ENCODE measurements around the gene ORAI3. TPM values are rescaled to one million over a fixed set of nuclear protein-coding genes. Genes with fewer than 3 reads are reported as not detected.

Gene ORAI3
- total RNA-seq, 3 donors from 2014 or later, result 20.0 to 40.5 (median 25.9) TPM

DNA sequence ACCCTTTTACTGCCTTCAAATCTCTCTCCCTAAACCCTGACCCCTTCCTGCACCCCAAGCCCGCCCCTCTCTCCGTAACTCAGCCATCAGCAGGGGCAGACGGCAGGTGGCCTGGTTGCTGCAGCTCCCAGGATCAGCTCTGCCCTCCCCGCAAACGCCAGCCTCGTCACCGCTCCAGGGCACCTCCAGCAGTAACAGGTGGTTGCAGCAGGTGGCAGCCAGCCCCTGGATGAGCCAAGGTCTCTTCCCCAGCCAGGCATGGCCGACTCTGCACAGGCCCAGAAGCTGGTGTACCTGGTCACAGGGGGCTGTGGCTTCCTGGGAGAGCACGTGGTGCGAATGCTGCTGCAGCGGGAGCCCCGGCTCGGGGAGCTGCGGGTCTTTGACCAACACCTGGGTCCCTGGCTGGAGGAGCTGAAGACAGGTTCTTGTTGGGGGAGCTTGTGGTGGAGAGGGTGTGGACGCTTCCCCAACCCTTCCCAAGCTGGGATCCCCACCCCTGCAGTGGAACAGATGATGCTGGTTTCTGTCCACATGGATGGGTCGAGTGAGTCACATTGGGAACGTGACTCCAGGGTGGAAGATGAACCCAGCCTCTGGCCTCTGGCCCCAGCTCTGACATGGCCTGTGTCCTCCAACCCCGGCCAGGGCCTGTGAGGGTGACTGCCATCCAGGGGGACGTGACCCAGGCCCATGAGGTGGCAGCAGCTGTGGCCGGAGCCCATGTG, 36.7 kb downstream of the ORAI3 start:
- intact Hi-C loops (cut with DNase I; ENCODE audit: low total_unique reads), result no loop called here
- peaks cover 4% of the 10 kb centered on the region for H3K36me3 ChIP-seq
- H3K27ac ChIP-seq, result peak overlapping the region; percentile 52 to 89
- H3K27me3 ChIP-seq, result no peaks in the 10 kb centered on the region
- peak overlapping the region; percentile 50 to 66 (median 56) for H3K4me3 ChIP-seq
- TF ChIP-seq, protein P1, sequence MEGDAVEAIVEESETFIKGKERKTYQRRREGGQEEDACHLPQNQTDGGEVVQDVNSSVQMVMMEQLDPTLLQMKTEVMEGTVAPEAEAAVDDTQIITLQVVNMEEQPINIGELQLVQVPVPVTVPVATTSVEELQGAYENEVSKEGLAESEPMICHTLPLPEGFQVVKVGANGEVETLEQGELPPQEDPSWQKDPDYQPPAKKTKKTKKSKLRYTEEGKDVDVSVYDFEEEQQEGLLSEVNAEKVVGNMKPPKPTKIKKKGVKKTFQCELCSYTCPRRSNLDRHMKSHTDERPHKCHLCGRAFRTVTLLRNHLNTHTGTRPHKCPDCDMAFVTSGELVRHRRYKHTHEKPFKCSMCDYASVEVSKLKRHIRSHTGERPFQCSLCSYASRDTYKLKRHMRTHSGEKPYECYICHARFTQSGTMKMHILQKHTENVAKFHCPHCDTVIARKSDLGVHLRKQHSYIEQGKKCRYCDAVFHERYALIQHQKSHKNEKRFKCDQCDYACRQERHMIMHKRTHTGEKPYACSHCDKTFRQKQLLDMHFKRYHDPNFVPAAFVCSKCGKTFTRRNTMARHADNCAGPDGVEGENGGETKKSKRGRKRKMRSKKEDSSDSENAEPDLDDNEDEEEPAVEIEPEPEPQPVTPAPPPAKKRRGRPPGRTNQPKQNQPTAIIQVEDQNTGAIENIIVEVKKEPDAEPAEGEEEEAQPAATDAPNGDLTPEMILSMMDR (IDR thresholded peaks at IDR 0.05), result peak in 1 of 3 donors; percentile 8
- no peak for TF ChIP-seq POLR2A (IDR thresholded peaks at IDR 0.05)
- TF ChIP-seq POLR2AphosphoS5 (IDR thresholded peaks at IDR 0.05), result peak in 1 of 3 donors; percentile 9
- H3K9me3 ChIP-seq, result no peaks in the 10 kb centered on the region
- H3K4me1 ChIP-seq, result no peaks in the 10 kb centered on the region
- DNase-seq (ENCODE audit: low spot score in 2 of 2), result peak; percentile 70 to 88

DNA sequence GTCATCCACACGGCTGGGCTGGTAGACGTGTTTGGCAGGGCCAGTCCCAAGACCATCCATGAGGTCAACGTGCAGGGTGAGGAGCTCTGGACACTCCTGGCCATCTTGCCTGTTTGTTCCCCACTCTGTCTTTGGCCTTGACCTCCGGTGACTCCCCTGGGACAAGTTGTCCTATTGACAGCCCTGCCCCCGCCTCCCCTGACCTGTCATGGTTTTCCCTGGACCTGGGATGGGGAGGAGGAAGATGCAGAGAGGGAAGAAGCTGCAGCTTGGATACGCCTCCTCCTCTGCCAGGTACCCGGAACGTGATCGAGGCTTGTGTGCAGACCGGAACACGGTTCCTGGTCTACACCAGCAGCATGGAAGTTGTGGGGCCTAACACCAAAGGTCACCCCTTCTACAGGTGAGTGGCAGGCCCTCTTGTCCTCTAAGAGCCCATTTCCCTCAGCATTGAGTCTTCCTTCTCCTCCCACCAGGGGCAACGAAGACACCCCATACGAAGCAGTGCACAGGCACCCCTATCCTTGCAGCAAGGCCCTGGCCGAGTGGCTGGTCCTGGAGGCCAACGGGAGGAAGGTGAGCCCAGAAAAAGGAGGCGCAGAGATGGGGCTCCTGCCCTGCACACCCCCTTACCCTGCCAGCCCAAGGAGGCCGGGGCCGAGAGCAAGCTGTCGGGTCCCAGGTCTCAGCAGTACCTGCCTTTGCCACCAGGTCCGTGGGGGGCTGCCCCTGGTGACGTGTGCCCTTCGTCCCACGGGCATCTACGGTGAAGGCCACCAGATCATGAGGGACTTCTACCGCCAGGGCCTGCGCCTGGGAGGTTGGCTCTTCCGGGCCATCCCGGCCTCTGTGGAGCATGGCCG, 37.5 kb downstream of the ORAI3 start:
- intact Hi-C loops (cut with DNase I; ENCODE audit: low total_unique reads), result no loop called here
- Histone ChIP-seq H3K4me1 (no peaks in the 10 kb centered on the region), H3K27ac (peak overlapping the region in 1 of 2 donors; percentile 89), H3K4me3 (peak overlapping the region in 2 of 3 donors; percentile 50 to 66), H3K27me3 (no peaks in the 10 kb centered on the region), H3K36me3 (no peaks in the 10 kb centered on the region), H3K9me3 (no peaks in the 10 kb centered on the region)
- no peak for TF ChIP-seq POLR2AphosphoS5 (IDR thresholded peaks at IDR 0.05)
- TF ChIP-seq POLR2A (IDR thresholded peaks at IDR 0.05), result no peak
- TF ChIP-seq, protein P1 (IDR thresholded peaks at IDR 0.05), result no peak
- DNase-seq (ENCODE audit: low spot score in 2 of 2), result no peak

DNA sequence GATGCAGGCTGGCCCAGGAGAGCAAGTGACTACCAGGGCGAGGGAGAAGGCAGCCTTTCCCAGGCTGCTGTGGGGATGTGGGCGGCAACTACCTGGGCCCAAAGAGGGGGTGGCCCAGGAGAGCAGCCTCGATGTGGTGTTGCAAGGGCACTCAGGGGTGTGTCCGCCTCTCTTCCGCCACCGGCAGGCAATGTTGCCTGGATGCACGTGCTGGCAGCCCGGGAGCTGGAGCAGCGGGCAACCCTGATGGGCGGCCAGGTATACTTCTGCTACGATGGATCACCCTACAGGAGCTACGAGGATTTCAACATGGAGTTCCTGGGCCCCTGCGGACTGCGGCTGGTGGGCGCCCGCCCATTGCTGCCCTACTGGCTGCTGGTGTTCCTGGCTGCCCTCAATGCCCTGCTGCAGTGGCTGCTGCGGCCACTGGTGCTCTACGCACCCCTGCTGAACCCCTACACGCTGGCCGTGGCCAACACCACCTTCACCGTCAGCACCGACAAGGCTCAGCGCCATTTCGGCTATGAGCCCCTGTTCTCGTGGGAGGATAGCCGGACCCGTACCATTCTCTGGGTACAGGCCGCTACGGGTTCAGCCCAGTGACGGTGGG, 38.8 kb downstream of the ORAI3 start:
- Histone ChIP-seq H3K4me3 (no peak overlapping the region), H3K36me3 (no peaks in the 10 kb centered on the region), H3K4me1 (no peaks in the 10 kb centered on the region), H3K9me3 (no peaks in the 10 kb centered on the region), H3K27ac (no peak overlapping the region), H3K27me3 (no peaks in the 10 kb centered on the region)
- no peak for DNase-seq (ENCODE audit: low spot score in 2 of 2)
- intact Hi-C loops (cut with DNase I; ENCODE audit: low total_unique reads), result no loop called here
- TF ChIP-seq, protein P1 (IDR thresholded peaks at IDR 0.05), result no peak
- no peak for TF ChIP-seq POLR2AphosphoS5 (IDR thresholded peaks at IDR 0.05)
- TF ChIP-seq POLR2A (IDR thresholded peaks at IDR 0.05), result no peak

DNA sequence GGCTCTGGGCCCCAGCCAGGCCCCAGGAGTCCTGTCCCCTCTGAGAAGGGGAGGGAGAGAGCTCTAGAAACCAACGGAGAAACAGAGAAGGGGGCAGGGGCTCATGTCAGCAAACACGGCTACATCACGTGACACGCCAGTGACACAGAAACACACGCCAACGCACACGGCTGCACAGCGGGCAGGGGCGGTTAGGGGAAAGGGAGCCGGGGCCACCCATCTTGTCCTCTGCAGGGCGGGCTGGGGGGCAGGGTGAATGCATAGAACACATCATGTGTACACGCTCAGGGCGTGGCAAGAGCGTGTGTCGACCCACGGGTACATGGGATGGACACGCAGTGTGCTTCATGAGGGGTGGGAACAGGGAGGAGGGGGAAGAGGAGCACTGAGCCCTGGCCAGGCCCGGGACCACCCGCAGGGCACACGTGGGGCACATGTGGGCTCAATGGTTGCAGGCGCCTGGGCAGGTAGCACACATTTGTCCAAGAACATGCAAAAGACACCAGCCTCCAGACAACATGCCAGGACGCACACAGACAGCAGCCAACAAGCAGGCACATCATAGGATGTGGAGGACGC, 40.7 kb downstream of the ORAI3 start:
- H3K9me3 ChIP-seq, result no peaks in the 10 kb centered on the region
- H3K4me1 ChIP-seq, result no peaks in the 10 kb centered on the region
- DNase-seq (ENCODE audit: low spot score in 2 of 2), result no peak
- intact Hi-C loops (cut with DNase I; ENCODE audit: low total_unique reads), result loop anchor here (10.0 kb wide), 1 partner anchor 455 kb away; the partner anchor contains the start of gene ZNF843
- H3K4me3 ChIP-seq, result no peak overlapping the region
- TF ChIP-seq, protein P1 (IDR thresholded peaks at IDR 0.05), result no peak
- TF ChIP-seq POLR2AphosphoS5 (IDR thresholded peaks at IDR 0.05) (no peak), POLR2A (IDR thresholded peaks at IDR 0.05) (no peak)
- no peaks in the 10 kb centered on the region for H3K36me3 ChIP-seq
- H3K27ac ChIP-seq, result no peak overlapping the region
- no peaks in the 10 kb centered on the region for H3K27me3 ChIP-seq

Data from breast epithelium (tissue), 4 donors.